Endothelial cell of umbilical vein (primary cell): ENCODE data around the gene ETS1. TPM values are rescaled to one million over a fixed set of nuclear protein-coding genes. Genes with fewer than 3 reads are reported as not detected.

Source experiments
- BruUV-seq: library from RNA; stranded (reverse); fragments of 400-500 nt; replicated peaks from 2 replicates; lab custom pipeline; 2021; lab: Mats Ljungman, UMichigan
- CTCF ChIA-PET: fragments of 300-600, 350-600 bp; sonication (Branson Sonifier 250); formaldehyde crosslinking; loops from one replicate; lab custom pipeline; 2021; ENCODE audit warnings: antibody characterized with exemption, inconsistent platforms; lab: Charles Lee
- POLR2A ChIA-PET: fragments of 300-600, 350-600 bp; sonication (Branson Sonifier 250); formaldehyde crosslinking; loops from one replicate; lab custom pipeline; 2021; ENCODE audit warnings: antibody characterized with exemption, inconsistent platforms; lab: Charles Lee
- DNase-seq: peaks from one replicate; pipeline ENCODE4 v3.0.0-alpha.2; 2011; ENCODE audit warnings: low read depth, low spot score
- FAIRE-seq: peaks from 2 replicates; lab custom pipeline; 2011; peaks lifted over from hg19 to GRCh38; lab: Jason Lieb, UNC
- H2AFZ ChIP-seq: 2 replicates; pipeline ENCODE4 v1.6.0; 2012; ENCODE audit warnings: low read depth, low read length, control low read depth, inconsistent platforms
- H3K27ac ChIP-seq: 2 replicates; pipeline ENCODE4 v1.5.1; 2011; ENCODE audit warnings: low read depth, mild to moderate bottlenecking, control low read depth, low read length, moderate library complexity; ENCODE audit not compliant: insufficient read depth
- H3K27me3 ChIP-seq, 2 experiments: 2 replicates each; pipeline versions ENCODE4 v1.6.0 to v1.6.1; 2011; ENCODE audit warnings: low read length in 2 of 2, mixed read lengths in 1 of 2; ENCODE audit not compliant: control insufficient read depth in 2 of 2, insufficient read depth in 2 of 2
- H3K36me3 ChIP-seq, 2 experiments: 2 replicates in 1 of 2; 3 replicates in 1 of 2; pipeline ENCODE4 v1.5.1; 2011; ENCODE audit warnings: low read length in 2 of 2, mild to moderate bottlenecking in 1 of 2, moderate library complexity in 1 of 2; ENCODE audit not compliant: control insufficient read depth in 2 of 2, insufficient read depth in 2 of 2; ENCODE audit errors: extremely low read depth in 1 of 2
- H3K4me1 ChIP-seq: 3 replicates; pipeline ENCODE4 v1.5.1; 2011; ENCODE audit warnings: mild to moderate bottlenecking, low read length; ENCODE audit not compliant: control insufficient read depth, insufficient read depth; ENCODE audit errors: extremely low read depth
- H3K4me2 ChIP-seq: 2 replicates; pipeline ENCODE4 v1.6.1; 2011; ENCODE audit warnings: low read length, control low read depth, mixed read lengths; ENCODE audit not compliant: insufficient read depth
- H3K4me3 ChIP-seq, 3 experiments: fragments of 200-600 bp in 1 of 3; sonication (generic), shearing (Covaris generic) in 1 of 3; replicated peaks in 1 of 3; 2 replicates each; pipeline ENCODE4 v1.5.1; 2011 to 2016; ENCODE audit warnings: control low read depth in 3 of 3, low read length in 3 of 3, mild to moderate bottlenecking in 2 of 3, inconsistent platforms in 1 of 3, low read depth in 1 of 3, moderate library complexity in 1 of 3; ENCODE audit not compliant: insufficient read depth in 1 of 3
- H3K79me2 ChIP-seq: 2 replicates; pipeline ENCODE4 v1.6.0; 2012; ENCODE audit warnings: low read length, inconsistent platforms; ENCODE audit not compliant: control insufficient read depth, insufficient read depth
- H3K9ac ChIP-seq: replicated peaks from 2 replicates; pipeline ENCODE3; 2011; ENCODE audit warnings: low read length, control low read depth; ENCODE audit not compliant: insufficient read depth; ENCODE audit errors: extremely low read depth
- H3K9me1 ChIP-seq: replicated peaks from 3 replicates; pipeline ENCODE4 v1.6.0; 2011; ENCODE audit warnings: mild to moderate bottlenecking, low read length; ENCODE audit not compliant: control insufficient read depth, insufficient read depth; ENCODE audit errors: extremely low read depth
- H3K9me3 ChIP-seq: replicated peaks from 2 replicates; pipeline ENCODE4 v1.5.1; 2012; ENCODE audit warnings: low read length, inconsistent platforms; ENCODE audit not compliant: control insufficient read depth, insufficient read depth
- H4K20me1 ChIP-seq: replicated peaks from 2 replicates; pipeline ENCODE3; 2011; ENCODE audit warnings: mild to moderate bottlenecking, low read length; ENCODE audit not compliant: control insufficient read depth, insufficient read depth; ENCODE audit errors: extremely low read depth
- EZH2 ChIP-seq: IDR thresholded peaks from 2 replicates; pipeline ENCODE4 v1.6.1; 2012; ENCODE audit warnings: borderline replicate concordance, low read depth, mild to moderate bottlenecking, moderate library complexity, low read length, inconsistent platforms; ENCODE audit not compliant: severe bottlenecking
- FOS ChIP-seq: IDR thresholded peaks from 2 replicates; pipeline ENCODE4 v1.6.1; 2011; ENCODE audit warnings: mild to moderate bottlenecking, low read length, moderate library complexity, borderline replicate concordance; ENCODE audit not compliant: insufficient read depth
- GATA2 ChIP-seq: IDR thresholded peaks from 2 replicates; pipeline ENCODE4 v1.7.0; 2011; ENCODE audit warnings: low read depth, mild to moderate bottlenecking, moderate library complexity, mixed read lengths, low read length; ENCODE audit not compliant: insufficient read length, insufficient read depth
- JUN ChIP-seq: IDR thresholded peaks from 2 replicates; pipeline ENCODE4 v1.6.1; 2011; ENCODE audit warnings: borderline replicate concordance, low read depth; ENCODE audit not compliant: insufficient read length, insufficient read depth
- MYC ChIP-seq: IDR thresholded peaks from one replicate; pipeline ENCODE4 v1.6.1; 2011; ENCODE audit warnings: mild to moderate bottlenecking, low read depth, low read length
- POLR2A ChIP-seq: IDR thresholded peaks from 2 replicates; pipeline ENCODE4 v1.6.1; 2012; ENCODE audit warnings: low read depth, mild to moderate bottlenecking, control low read depth, low read length
- POLR2AphosphoS5 ChIP-seq: IDR thresholded peaks from 2 replicates; pipeline ENCODE4 v1.6.1; 2012; ENCODE audit warnings: low read depth, mild to moderate bottlenecking, control low read depth, low read length, moderate library complexity; ENCODE audit not compliant: insufficient read depth
- dilution Hi-C: fragments of 300-500 bp; cut with MboI; formaldehyde crosslinking; loops from one replicate; pipeline ENCODE4 v1.15.0; 2019; ENCODE audit warnings: low sequenced_read_pairs; ENCODE audit not compliant: extremely low pct_ligation_motif_present
- intact Hi-C: fragments of 100-400 bp; cut with micrococcal nuclease; formaldehyde crosslinking; loops from one replicate; pipeline ENCODE4 v1.10.0; 2022
- polyA plus RNA-seq, 4 experiments: library from polyadenylated mRNA; depleted of rRNA in 3 of 4; stranded (reverse) in 3 of 4; unstranded in 1 of 4; fragments of >200 nt; gene quantifications; 2 replicates each; pipeline versions ENCODE4 v1.2.1 to v1.2.3, GENCODE V29; 2011 to 2012; ENCODE audit warnings: missing spikeins in 1 of 4
- total RNA-seq: library from RNA; stranded (reverse); gene quantifications from 2 replicates; pipeline ENCODE4 v1.2.3, GENCODE V29; 2021
- TF ChIP-seq, protein P1 (sequence below): IDR thresholded peaks from 2 replicates; pipeline ENCODE4 v1.6.1; 2011; ENCODE audit not compliant: insufficient read depth, insufficient read length
- TF ChIP-seq, protein P2 (sequence below), 2 donors: IDR thresholded peaks; 1 replicate in 1 of 2; 2 replicates in 1 of 2; pipeline ENCODE4 v1.5.1; 2011; ENCODE audit warnings: low read length in 2 of 2, mild to moderate bottlenecking in 2 of 2, moderate library complexity in 2 of 2, control low read depth in 1 of 2, inconsistent platforms in 1 of 2, low read depth in 1 of 2; ENCODE audit not compliant: insufficient read depth in 1 of 2; ENCODE audit errors: extremely low read depth in 1 of 2

ETS1 gene
- total and polyA plus RNA-seq, 2 donors (not counting 3 experiments of a cell fraction or from before 2014, with no cell fraction given): 34.2 to 115 TPM

GRCh38 chr11:128563308-128563707 lies 24.1 kb downstream of the ETS1 start:
- H3K36me3 ChIP-seq: no peaks in the 10 kb centered on the region
- intact Hi-C loops (no loop called here), dilution Hi-C loops (no loop called here)
- no peaks in the 10 kb centered on the region for H3K79me2 ChIP-seq
- DNase-seq (no peak), FAIRE-seq (no peak)
- H3K4me1 ChIP-seq: no peaks in the 10 kb centered on the region
- CTCF ChIA-PET: interaction anchor here (1.0 kb wide), 1 partner anchor 9 kb away, joined by 3 read pairs; no protein-coding TSS in a partner anchor
- no peak overlapping the region for H2AFZ ChIP-seq
- H3K9me1 ChIP-seq: no peaks in the 10 kb centered on the region
- H3K4me3 ChIP-seq: no peak overlapping the region
- POLR2A ChIA-PET: no interaction called here
- TF ChIP-seq, protein P1, sequence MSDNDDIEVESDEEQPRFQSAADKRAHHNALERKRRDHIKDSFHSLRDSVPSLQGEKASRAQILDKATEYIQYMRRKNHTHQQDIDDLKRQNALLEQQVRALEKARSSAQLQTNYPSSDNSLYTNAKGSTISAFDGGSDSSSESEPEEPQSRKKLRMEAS: no peak
- TF ChIP-seq GATA2 (no peak), JUN (no peak), FOS (no peak), POLR2AphosphoS5 (no peak), POLR2A (no peak), MYC (no peak), EZH2 (no peak)
- TF ChIP-seq, protein P2, sequence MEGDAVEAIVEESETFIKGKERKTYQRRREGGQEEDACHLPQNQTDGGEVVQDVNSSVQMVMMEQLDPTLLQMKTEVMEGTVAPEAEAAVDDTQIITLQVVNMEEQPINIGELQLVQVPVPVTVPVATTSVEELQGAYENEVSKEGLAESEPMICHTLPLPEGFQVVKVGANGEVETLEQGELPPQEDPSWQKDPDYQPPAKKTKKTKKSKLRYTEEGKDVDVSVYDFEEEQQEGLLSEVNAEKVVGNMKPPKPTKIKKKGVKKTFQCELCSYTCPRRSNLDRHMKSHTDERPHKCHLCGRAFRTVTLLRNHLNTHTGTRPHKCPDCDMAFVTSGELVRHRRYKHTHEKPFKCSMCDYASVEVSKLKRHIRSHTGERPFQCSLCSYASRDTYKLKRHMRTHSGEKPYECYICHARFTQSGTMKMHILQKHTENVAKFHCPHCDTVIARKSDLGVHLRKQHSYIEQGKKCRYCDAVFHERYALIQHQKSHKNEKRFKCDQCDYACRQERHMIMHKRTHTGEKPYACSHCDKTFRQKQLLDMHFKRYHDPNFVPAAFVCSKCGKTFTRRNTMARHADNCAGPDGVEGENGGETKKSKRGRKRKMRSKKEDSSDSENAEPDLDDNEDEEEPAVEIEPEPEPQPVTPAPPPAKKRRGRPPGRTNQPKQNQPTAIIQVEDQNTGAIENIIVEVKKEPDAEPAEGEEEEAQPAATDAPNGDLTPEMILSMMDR (IDR thresholded peaks at IDR 0.05; ENCODE audit: extremely low read depth in 1 of 2, insufficient read depth in 1 of 2, low read depth in 1 of 2, low read length in 2 of 2): no peak
- no peaks in the 10 kb centered on the region for H3K27me3 ChIP-seq
- no peaks in the 10 kb centered on the region for H3K9me3 ChIP-seq
- no peak overlapping the region for H3K27ac ChIP-seq
- BruUV-seq: no TSS peak
- no peak overlapping the region for H3K4me2 ChIP-seq
- no peak overlapping the region for H3K9ac ChIP-seq
- H4K20me1 ChIP-seq: no peaks in the 10 kb centered on the region
